ENCODE data around the gene CARD10.

GRCh38 chr22:37445501-37445900 lies 73.7 kb downstream of the CARD10 start:
- TF ChIP-seq, protein P1, sequence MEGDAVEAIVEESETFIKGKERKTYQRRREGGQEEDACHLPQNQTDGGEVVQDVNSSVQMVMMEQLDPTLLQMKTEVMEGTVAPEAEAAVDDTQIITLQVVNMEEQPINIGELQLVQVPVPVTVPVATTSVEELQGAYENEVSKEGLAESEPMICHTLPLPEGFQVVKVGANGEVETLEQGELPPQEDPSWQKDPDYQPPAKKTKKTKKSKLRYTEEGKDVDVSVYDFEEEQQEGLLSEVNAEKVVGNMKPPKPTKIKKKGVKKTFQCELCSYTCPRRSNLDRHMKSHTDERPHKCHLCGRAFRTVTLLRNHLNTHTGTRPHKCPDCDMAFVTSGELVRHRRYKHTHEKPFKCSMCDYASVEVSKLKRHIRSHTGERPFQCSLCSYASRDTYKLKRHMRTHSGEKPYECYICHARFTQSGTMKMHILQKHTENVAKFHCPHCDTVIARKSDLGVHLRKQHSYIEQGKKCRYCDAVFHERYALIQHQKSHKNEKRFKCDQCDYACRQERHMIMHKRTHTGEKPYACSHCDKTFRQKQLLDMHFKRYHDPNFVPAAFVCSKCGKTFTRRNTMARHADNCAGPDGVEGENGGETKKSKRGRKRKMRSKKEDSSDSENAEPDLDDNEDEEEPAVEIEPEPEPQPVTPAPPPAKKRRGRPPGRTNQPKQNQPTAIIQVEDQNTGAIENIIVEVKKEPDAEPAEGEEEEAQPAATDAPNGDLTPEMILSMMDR (IDR thresholded peaks at IDR 0.05; ENCODE audit: insufficient read depth, low read length): no peak
- TF ChIP-seq SPI1 (IDR thresholded peaks at IDR 0.05; ENCODE audit: borderline replicate concordance, low read depth): no peak
- TF ChIP-seq GABPA (IDR thresholded peaks at IDR 0.05; ENCODE audit: low read depth): no peak
- TF ChIP-seq POLR2AphosphoS5 (IDR thresholded peaks at IDR 0.05; ENCODE audit: low read depth): no peak
